T-cell (primary cell): ENCODE results near the gene TMA7. TPM values are rescaled to one million over a fixed set of nuclear protein-coding genes. Genes with fewer than 3 reads are reported as not detected.
A peak's percentile ranks its signal among the peaks of the same experiment; 100 is the strongest.
"Not testable (repeated sequence)": the region's sequence is repeated elsewhere in the genome, so short reads cannot be mapped to it uniquely, and the experiment has no call there.

Source experiments
- ATAC-seq, 4 experiments: fragments of 200-7000 bp in 3 of 4; fragments of 150-1000 bp in 1 of 4; cut with Tn5 transposase; replicated peaks in 1 of 4; 1 replicate in 3 of 4; 2 replicates in 1 of 4; pipeline ENCODE4 v1.10.0; 2021; ENCODE audit warnings: moderate library complexity in 3 of 4, mild to moderate bottlenecking in 2 of 4, moderate number of reproducible peaks in 1 of 4
- CTCF ChIA-PET, 2 donors: fragments of 300-600 bp; sonication (Branson Sonifier 250); formaldehyde crosslinking; loops; one replicate each; lab custom pipeline; 2022; ENCODE audit warnings: antibody characterized with exemption in 2 of 2; lab: Charles Lee
- POLR2A ChIA-PET, 2 donors: fragments of 300-600 bp; sonication (Branson Sonifier 250); formaldehyde crosslinking; loops; one replicate each; lab custom pipeline; 2022; ENCODE audit warnings: antibody characterized with exemption in 2 of 2; lab: Charles Lee
- DNase-seq, 35 experiments: peaks; one replicate each; pipeline versions ENCODE4 v3.0.0 to v3.0.0-alpha.2; 2013 to 2023
- H3K27ac ChIP-seq: one replicate; pipeline ENCODE4 v1.5.1; 2013; ENCODE audit warnings: low read length
- H3K27me3 ChIP-seq, 2 experiments: replicated peaks in 1 of 2; 1 replicate in 1 of 2; 2 replicates in 1 of 2; pipeline versions ENCODE4 v1.6.1 to v1.7.0; 2013; ENCODE audit warnings: low read length in 1 of 2, mixed read lengths in 1 of 2; ENCODE audit not compliant: control insufficient read depth in 2 of 2, insufficient read depth in 2 of 2; ENCODE audit errors: extremely low read depth in 1 of 2
- H3K36me3 ChIP-seq, 2 donors: 1 replicate in 1 of 2; 2 replicates in 1 of 2; pipeline versions ENCODE4 v1.6.1 to v1.7.0; 2013; ENCODE audit warnings: low read length in 1 of 2; ENCODE audit not compliant: control insufficient read depth in 2 of 2, insufficient read depth in 1 of 2; ENCODE audit errors: extremely low read depth in 1 of 2
- H3K4me1 ChIP-seq, 2 experiments: 1 replicate in 1 of 2; 2 replicates in 1 of 2; pipeline versions ENCODE4 v1.6.1 to v1.7.0; 2013; ENCODE audit warnings: low read length in 2 of 2, mixed read lengths in 1 of 2; ENCODE audit not compliant: insufficient read depth in 2 of 2, control insufficient read depth in 1 of 2; ENCODE audit errors: extremely low read depth in 1 of 2
- H3K4me3 ChIP-seq, 2 donors: 1 replicate in 1 of 2; 2 replicates in 1 of 2; pipeline versions ENCODE4 v1.5.1 to v1.7.0; 2013; ENCODE audit warnings: mild to moderate bottlenecking in 2 of 2, low read length in 1 of 2, moderate library complexity in 1 of 2; ENCODE audit not compliant: control insufficient read depth in 1 of 2; ENCODE audit errors: extremely low read depth in 1 of 2
- H3K9me3 ChIP-seq: 2 replicates; pipeline ENCODE4 v1.7.0; 2013
- H3K27ac Mint-ChIP-seq, 2 donors: one replicate each; pipeline ENCODE4 v1.8.0; 2020 to 2021; ENCODE audit warnings: mild to moderate bottlenecking in 2 of 2, mixed read lengths in 2 of 2
- H3K27me3 Mint-ChIP-seq, 2 donors: one replicate each; pipeline ENCODE4 v1.8.0; 2021 to 2022; ENCODE audit warnings: mixed read lengths in 2 of 2
- H3K36me3 Mint-ChIP-seq: one replicate; pipeline ENCODE4 v1.8.0; 2021; ENCODE audit warnings: mixed read lengths
- H3K4me1 Mint-ChIP-seq, 3 donors: one replicate each; pipeline ENCODE4 v1.8.0; 2020 to 2022; ENCODE audit warnings: mixed read lengths in 3 of 3, mild to moderate bottlenecking in 1 of 3
- H3K4me3 Mint-ChIP-seq, 3 donors: one replicate each; pipeline ENCODE4 v1.8.0; 2020 to 2022; ENCODE audit warnings: mild to moderate bottlenecking in 3 of 3, mixed read lengths in 3 of 3, moderate library complexity in 3 of 3
- H3K9me3 Mint-ChIP-seq, 3 donors: one replicate each; pipeline ENCODE4 v1.8.0; 2020 to 2022; ENCODE audit warnings: mixed read lengths in 3 of 3
- WGBS: methylation state at CpG from one replicate; pipeline ENCODE4 v1.1.5; 2013; ENCODE audit warnings: missing lambda C conversion rate; ENCODE audit not compliant: insufficient coverage; 5-methylcytosine and 5-hydroxymethylcytosine counted together
- total RNA-seq, 35 experiments: library from RNA in 6 of 35; stranded (reverse) in 6 of 35; fragments of 120-200 nt in 1 of 35; gene quantifications; one replicate each; pipeline versions ENCODE4 v1.2.1 to v1.2.4 and lab custom pipeline; 2013 to 2026

The TMA7 gene
- total RNA-seq, 5 donors from 2014 or later (not counting 1 experiment from before 2014, with no cell fraction given), result 216 to 245 (median 229) TPM

DNA sequence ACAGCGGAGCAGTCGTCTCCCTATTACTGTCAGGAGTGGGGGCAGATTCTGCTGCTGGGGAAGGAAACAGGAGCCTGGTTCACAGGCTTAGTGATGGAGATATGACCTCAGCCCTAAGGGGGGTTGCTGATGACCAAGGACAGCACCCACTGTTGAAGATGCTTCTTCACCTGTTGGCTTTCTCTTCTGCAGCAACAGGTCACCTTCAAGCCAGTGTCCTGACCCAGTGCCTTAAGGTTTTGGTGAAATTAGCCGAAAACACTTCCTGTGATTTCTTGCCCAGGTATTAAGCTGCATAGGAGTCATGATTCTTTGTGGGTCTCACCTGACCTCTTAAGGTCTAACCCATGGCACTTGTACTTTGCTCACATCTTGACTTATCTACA lies 20.5 kb downstream of the TMA7 start:
- Histone ChIP-seq H3K27me3 (no peaks in the 10 kb centered on the region), H3K4me1 (peaks cover 0 to 11% of the 10 kb centered on the region in 2 experiments), H3K4me3 (no peak overlapping the region), H3K27ac (no peak overlapping the region), H3K9me3 (no peaks in the 10 kb centered on the region), H3K36me3 (peaks cover 0 to 34% of the 10 kb centered on the region in 2 donors)
- 95% methylated on average over 3 of the region's 3 CpGs for WGBS
- no peak for DNase-seq
- no peaks in the 10 kb centered on the region for H3K9me3 Mint-ChIP-seq
- H3K27ac Mint-ChIP-seq, result peak overlapping the region; percentile 58 to 67
- H3K4me3 Mint-ChIP-seq, result no peak overlapping the region
- ATAC-seq, result no peak
- peaks cover 12% of the 10 kb centered on the region for H3K36me3 Mint-ChIP-seq
- H3K4me1 Mint-ChIP-seq, result peaks cover 8 to 10% (median 10%) of the 10 kb centered on the region in 3 donors
- no peaks in the 10 kb centered on the region for H3K27me3 Mint-ChIP-seq
- CTCF ChIA-PET, result interaction anchor here in 1 of 2 donors (0.6 kb wide), 1 partner anchor 17 kb away, joined by 5 read pairs; no protein-coding TSS in a partner anchor
- POLR2A ChIA-PET, result no interaction called here

DNA sequence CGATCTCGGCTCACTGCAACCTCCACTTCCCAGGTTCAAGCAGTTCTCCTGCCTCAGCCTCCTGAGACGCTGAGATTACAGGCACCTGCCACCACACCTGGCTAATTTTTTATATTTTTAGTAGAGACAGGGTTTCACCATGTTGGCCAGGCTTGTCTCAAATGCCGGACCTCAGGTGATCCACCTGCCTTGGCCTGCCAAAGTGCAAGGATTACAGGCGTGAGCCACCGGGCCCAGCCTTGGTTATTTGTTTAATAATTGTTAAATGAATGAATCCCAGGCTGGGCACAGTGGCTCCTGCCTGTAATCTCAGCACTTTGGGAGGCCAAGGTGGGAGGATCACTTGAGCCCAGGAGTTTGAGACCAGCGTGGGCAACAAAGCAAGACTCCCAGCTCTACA lies 21.7 kb downstream of the TMA7 start:
- POLR2A ChIA-PET, result interaction anchor here (0.6 to 0.7 kb wide), 2 partner anchors 16 to 18 kb away, joined by 3 read pairs; no protein-coding TSS in a partner anchor
- not testable (repeated sequence) for H3K27ac Mint-ChIP-seq, H3K27ac ChIP-seq, H3K4me3 ChIP-seq, H3K36me3 Mint-ChIP-seq, H3K27me3 ChIP-seq, H3K27me3 Mint-ChIP-seq, H3K4me3 Mint-ChIP-seq, DNase-seq, ATAC-seq, H3K9me3 ChIP-seq, H3K9me3 Mint-ChIP-seq
- Histone ChIP-seq H3K36me3 (peaks cover 0 to 34% of the 10 kb centered on the region in 2 donors), H3K4me1 (peaks cover 0 to 24% of the 10 kb centered on the region in 2 experiments)
- WGBS, result 91% methylated on average over 3 of the region's 7 CpGs
- CTCF ChIA-PET, result interaction anchor here in 1 of 2 donors (0.7 kb wide), 1 partner anchor 26 kb away, joined by 4 read pairs; no protein-coding TSS in a partner anchor
- H3K4me1 Mint-ChIP-seq, result peaks cover 17 to 23% (median 20%) of the 10 kb centered on the region in 3 donors

DNA sequence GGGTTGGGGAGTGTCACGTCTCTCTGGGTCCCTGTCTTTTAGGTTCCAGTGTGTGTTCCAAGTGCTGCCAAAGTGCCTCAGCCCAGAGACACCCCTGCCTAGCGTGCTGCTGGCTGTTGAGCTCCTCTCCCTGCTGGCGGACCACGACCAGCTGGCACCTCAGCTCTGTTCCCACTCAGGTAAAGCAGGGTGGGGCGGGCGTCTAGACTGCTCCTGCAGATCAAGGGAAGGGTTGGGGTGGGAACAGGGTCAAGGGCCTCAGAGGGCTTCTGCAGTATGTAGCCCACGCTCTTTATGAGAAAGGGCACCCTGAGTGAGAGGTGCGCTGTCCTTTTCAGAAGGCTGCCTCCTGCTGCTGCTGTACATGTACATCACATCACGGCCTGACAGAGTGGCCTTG lies 23.6 kb downstream of the TMA7 start:
- peak overlapping the region in 1 of 2 donors; percentile 52 for H3K27ac Mint-ChIP-seq
- CTCF ChIA-PET, result interaction anchor here in 1 of 2 donors (0.9 kb wide), 1 partner anchor 24 kb away, joined by 3 read pairs; the partner anchor contains the start of genes CCDC51 and TMA7
- no peaks in the 10 kb centered on the region for H3K27me3 Mint-ChIP-seq
- Histone ChIP-seq H3K4me3 (no peak overlapping the region), H3K4me1 (peaks cover 7 to 43% of the 10 kb centered on the region in 2 experiments), H3K27me3 (no peaks in the 10 kb centered on the region), H3K9me3 (no peaks in the 10 kb centered on the region), H3K27ac (no peak overlapping the region), H3K36me3 (peaks cover 0 to 44% of the 10 kb centered on the region in 2 donors)
- POLR2A ChIA-PET, result interaction anchor here in 1 of 2 donors (0.6 kb wide), 1 partner anchor 109 kb away, joined by 5 read pairs; no protein-coding TSS in a partner anchor
- DNase-seq (no peak), ATAC-seq (no peak)
- H3K36me3 Mint-ChIP-seq, result peaks cover 18% of the 10 kb centered on the region
- WGBS, result 81% methylated on average over 7 of the region's 9 CpGs
- peaks cover 36 to 42% (median 39%) of the 10 kb centered on the region in 3 donors for H3K4me1 Mint-ChIP-seq
- no peaks in the 10 kb centered on the region for H3K9me3 Mint-ChIP-seq
- H3K4me3 Mint-ChIP-seq, result peak overlapping the region in 1 of 3 donors; percentile 6

DNA sequence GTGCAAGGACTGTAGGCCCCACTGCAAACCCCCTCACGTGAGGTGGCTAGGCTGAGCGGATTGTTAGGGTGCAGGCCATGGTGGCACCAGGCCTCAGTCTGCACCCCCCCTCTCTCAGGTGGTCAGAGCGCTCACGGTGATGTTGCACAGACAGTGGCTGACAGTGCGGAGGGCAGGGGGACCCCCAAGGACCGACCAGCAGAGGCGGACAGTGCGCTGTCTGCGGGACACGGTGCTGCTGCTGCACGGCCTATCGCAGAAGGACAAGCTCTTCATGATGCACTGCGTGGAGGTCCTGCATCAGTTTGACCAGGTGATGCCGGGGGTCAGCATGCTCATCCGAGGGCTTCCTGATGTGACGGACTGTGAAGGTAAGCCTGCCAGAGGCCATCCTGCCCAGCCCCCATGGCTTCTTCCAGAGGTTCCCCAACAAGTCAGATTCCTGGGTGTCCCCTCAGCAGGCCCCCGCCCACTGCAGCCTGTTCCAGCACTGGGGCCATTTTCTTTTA lies 24.7 kb downstream of the TMA7 start:
- Histone ChIP-seq H3K27ac (no peak overlapping the region), H3K27me3 (no peaks in the 10 kb centered on the region), H3K4me1 (peaks cover 7 to 54% of the 10 kb centered on the region in 2 experiments), H3K4me3 (no peak overlapping the region), H3K36me3 (peaks cover 0 to 46% of the 10 kb centered on the region in 2 donors), H3K9me3 (no peaks in the 10 kb centered on the region)
- Mint-ChIP-seq H3K27ac (peak overlapping the region in 1 of 2 donors; percentile 95), H3K9me3 (no peaks in the 10 kb centered on the region), H3K4me1 (peaks cover 47 to 53% (median 50%) of the 10 kb centered on the region in 3 donors), H3K36me3 (peaks cover 28% of the 10 kb centered on the region), H3K27me3 (no peaks in the 10 kb centered on the region), H3K4me3 (peak overlapping the region in 1 of 3 donors; percentile 83)
- ATAC-seq (no peak), DNase-seq (no peak)
- WGBS, result 97% methylated on average over 15 of the region's 17 CpGs
- ChIA-PET POLR2A (interaction anchor here in 1 of 2 donors (0.5 kb wide), 1 partner anchor 10 kb away, joined by 3 read pairs; no protein-coding TSS in a partner anchor), CTCF (no interaction called here)

DNA sequence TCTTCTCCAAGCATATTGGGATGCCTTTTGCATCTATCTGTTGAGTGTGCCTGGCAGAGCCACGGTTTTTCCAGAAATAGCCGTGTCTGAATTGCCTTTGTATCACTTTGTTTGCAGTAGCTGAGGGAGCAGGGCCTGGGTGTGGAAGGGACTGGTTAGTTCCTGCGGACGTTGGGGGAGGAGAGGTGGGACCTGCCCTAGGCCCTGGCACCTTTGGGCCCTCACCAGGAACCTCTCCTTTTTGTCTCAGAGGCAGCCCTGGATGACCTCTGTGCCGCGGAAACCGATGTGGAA lies 25.1 kb downstream of the TMA7 start:
- Mint-ChIP-seq H3K9me3 (no peaks in the 10 kb centered on the region), H3K27me3 (no peaks in the 10 kb centered on the region), H3K4me3 (peak overlapping the region; percentile 83 to 88 (median 85)), H3K4me1 (peaks cover 51 to 57% (median 54%) of the 10 kb centered on the region in 3 donors), H3K36me3 (peaks cover 31% of the 10 kb centered on the region), H3K27ac (peak overlapping the region; percentile 94 to 95)
- POLR2A ChIA-PET, result no interaction called here
- no peaks in the 10 kb centered on the region for H3K9me3 ChIP-seq
- H3K27me3 ChIP-seq, result no peaks in the 10 kb centered on the region
- DNase-seq (no peak), ATAC-seq (no peak)
- peaks cover 9 to 58% of the 10 kb centered on the region in 2 experiments for H3K4me1 ChIP-seq
- 94% methylated on average over 2 of the region's 7 CpGs for WGBS
- H3K36me3 ChIP-seq, result peaks cover 0 to 46% of the 10 kb centered on the region in 2 donors
- H3K27ac ChIP-seq, result peak overlapping the region; percentile 98
- no peak overlapping the region for H3K4me3 ChIP-seq
- CTCF ChIA-PET, result no interaction called here

DNA sequence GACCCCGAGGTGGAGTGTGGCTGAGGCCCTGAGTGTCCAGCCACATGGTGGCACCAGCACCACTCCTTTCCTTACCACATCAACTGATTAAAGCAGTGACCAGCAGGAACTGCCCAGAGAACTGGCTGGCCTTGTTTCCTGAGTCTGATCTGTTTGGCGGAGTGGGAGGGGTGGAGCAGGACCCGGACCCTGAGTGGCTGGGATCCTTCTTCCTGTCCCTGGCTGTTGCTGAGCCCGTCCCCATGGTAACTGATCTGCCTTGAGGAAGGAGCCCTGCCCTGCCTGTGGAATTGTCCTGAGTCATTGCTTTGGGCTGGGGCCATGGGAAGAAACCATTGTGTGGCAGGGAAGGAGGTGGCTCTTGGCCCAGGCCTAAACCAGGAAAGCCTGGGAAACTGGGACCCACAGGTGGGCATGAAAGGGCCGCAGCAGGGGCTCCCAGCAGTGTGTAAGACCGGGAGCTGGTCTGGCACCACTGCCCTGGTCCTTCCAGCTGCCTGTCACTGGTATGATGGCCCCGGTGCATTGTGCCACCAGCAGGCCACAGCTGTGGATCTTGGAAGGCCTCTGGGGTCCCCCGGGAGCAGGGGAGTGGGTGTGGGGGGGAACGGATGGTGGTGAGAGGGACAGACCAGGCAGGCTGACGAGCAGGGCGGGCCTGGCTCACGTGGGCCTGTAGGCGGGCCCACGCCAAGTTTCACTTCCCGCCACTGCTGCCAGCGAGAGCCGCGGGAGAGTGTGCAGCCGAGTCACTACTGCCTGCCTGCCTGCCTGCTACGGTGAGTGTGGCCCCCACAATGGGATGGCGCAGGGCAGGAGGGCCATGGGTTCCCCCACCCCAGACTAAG lies 25.7 kb downstream of the TMA7 start:
- peak; percentile 93 to 96 (median 96) for ATAC-seq
- Mint-ChIP-seq H3K27me3 (no peaks in the 10 kb centered on the region), H3K9me3 (no peaks in the 10 kb centered on the region), H3K4me3 (peak overlapping the region; percentile 83 to 88 (median 85)), H3K4me1 (peaks cover 55 to 58% (median 55%) of the 10 kb centered on the region in 3 donors), H3K36me3 (peaks cover 29% of the 10 kb centered on the region), H3K27ac (peak overlapping the region; percentile 94 to 95)
- ChIA-PET CTCF (interaction anchor here (0.6 to 2.9 kb wide), 3 partner anchors 30 to 474 kb away, joined by 3 to 13 read pairs (median 4); no protein-coding TSS in a partner anchor), POLR2A (interaction anchor here (0.6 to 1.1 kb wide), 3 partner anchors 26 to 55 kb away, joined by 3 read pairs; partner anchors contain the start of gene CCDC51 (in 1 of the 2))
- peaks cover 13 to 63% of the 10 kb centered on the region in 2 experiments for H3K4me1 ChIP-seq
- WGBS, result 21% methylated on average over 7 of the region's 21 CpGs
- peak overlapping the region; percentile 98 for H3K27ac ChIP-seq
- peak overlapping the region; percentile 67 to 85 for H3K4me3 ChIP-seq
- no peaks in the 10 kb centered on the region for H3K27me3 ChIP-seq
- peak; percentile 58 to 83 (median 72) for DNase-seq
- H3K9me3 ChIP-seq, result no peaks in the 10 kb centered on the region
- H3K36me3 ChIP-seq, result peaks cover 0 to 42% of the 10 kb centered on the region in 2 donors
